CD4-positive, alpha-beta T cell treated with Interleukin-6 for 4 hours (primary cell): ENCODE measurements around the gene CCDC169.

Source experiments
- DNase-seq: peaks from one replicate; pipeline ENCODE4 v3.0.0-alpha.2; 2020; ENCODE audit warnings: mixed read lengths

CCDC169 gene

DNA sequence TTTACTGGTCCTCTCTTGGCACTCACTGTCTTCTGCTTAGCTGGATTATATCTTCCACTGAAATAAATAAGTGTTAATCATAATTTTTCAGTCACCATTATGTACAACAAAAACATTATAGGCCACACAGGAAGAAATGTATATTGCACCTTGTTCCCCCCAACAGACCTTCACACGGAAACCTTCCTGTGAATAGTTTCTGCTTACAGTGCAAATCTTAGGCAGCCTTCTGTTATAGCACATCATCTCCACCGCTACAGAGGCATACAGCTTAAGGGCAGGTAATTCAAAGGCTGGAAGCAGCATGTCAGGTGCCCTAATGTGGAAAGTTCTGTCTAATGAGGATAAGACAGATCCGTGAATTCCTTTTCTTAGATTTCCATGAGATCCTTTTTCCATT is 66.4 kb downstream of the CCDC169 start:
- no peak for DNase-seq

DNA sequence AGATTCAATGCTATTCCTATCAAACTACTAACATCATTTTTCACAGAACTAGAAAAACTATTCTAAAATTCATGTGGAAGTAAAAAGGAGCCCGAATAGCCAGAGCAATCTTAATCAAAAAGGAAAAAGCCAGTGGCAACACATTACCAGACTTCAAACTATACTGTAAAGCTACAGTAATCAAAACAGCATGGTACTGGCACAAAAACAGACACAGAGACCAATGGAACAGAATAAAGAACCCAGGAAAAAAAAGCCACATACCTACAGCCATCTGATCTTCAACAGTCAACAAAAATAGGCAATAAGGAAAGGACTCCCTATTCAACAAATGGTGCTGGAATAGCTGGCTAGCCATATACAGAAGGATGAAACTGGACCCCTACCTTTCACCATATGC is 72.9 kb downstream of the CCDC169 start:
- no peak for DNase-seq

DNA sequence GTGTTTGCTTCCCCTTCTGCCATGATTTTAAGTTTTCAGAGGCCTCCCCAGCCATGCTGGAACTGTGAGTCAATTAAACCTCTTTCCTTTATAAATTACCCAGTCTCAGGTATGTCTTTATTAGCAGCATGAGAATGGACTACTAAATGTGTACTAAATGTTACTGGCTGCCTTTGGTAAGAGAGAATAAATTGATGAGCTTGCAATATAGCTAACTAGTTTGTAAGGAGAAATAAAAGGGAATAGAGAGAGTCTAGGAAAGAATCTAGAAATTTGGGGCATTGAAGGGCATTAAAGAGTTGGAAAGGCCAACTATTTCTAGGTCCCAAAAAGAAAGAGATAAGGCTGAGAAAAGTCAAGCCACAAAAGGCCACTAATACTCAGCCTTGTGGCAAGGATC is 77.7 kb downstream of the CCDC169 start:
- DNase-seq, result no peak

DNA sequence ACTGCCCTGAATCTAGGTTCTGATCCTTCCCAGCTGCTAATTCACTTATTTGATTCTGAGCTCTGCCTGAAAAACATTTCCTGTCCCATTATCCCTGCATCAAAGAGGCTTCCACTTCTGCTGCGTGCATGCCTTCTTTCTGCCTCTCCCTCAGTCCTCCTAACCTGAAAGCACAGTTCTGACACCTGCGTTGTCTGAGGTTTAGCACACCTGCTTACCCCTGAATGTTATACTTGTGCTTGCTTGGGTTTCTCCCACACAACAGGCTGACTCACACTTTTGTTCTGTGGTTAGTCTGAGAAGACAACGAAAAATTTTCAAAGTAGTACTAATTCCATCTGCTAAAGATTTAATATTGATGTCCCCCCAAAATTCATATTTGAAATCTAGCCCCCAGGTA is 80.2 kb downstream of the CCDC169 start:
- DNase-seq, result no peak

DNA sequence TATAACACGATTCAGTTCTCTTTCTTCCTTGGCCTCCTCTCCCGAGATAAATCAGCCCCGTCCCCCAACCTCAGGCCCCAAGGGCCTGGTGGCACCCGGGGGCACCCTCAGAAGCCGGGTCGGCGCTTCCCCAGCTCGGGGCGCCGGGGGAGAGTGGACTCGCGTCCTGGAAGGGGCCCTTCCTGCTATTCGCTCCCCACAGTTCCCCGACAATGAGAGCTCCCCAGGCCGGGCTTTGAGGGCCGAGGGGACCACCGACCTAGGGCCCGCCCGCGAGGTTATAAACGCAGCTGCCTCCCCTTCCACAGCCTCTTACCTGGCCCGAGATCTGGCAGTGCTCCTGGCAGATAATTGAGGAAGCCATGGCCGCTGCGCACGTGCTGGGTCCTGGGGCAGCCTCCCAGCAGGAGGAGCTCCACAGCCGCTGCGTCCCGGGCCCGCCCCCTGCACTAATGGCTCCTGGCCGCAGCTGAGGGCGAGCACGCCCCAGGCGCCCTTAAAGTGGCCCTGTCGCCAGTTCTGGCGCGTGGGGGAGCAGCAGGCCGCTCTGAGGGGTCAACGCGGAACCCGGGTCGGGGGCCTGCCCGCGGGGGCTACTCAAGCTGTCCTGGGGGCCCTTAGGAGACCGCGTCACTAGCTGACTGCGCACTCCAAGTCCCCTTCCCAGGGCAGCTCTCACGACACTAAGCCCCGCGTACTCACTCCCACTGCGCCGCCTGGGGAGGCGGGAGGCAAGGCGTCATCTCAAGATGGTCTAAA is 83.3 kb downstream of the CCDC169 start, which contains the start of gene SOHLH2:
SOHLH2 (minus strand) TSS at position 394 of the 759 bp plus-strand sequence; CDS start at position 364, 30 bp downstream.
- DNase-seq, result no peak

DNA sequence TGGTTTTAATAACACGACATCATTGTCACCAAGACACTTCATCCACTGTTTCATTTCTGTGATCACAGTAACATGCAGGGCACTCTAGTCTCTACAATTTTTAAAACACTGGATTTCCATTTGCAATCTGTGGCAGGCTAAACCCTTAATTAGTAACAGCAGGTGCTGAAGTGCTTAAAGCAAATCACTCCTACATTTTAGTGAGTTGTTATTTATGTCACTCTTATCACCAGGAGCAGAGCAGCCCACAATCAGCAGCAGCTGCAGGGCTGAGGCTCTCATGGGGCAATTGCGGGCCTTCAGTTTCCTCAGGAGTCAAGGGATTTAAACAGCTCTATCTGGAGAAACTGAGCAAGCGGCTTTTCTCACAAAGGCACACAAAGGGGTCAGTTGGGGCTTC is 84.8 kb downstream of the CCDC169 start:
- no peak for DNase-seq

DNA sequence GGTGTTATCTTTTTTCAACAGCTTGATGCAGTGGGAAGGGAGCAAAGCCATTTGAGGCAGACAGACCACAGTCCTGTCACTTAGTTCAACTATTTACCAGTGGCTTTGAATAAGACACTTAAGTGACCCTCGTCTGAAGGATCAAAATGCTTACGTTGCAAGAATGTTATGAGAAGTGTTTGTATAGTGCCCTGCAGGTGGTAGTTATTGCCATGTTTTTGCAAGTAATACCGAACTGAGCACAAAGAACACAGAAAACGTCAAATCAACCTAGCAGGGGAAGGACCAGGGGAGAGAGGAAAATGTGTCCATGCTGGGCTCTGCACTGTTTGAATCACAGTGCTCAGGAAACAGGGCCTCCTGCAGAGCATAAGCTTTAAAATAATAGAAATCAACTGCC is 86.0 kb downstream of the CCDC169 start:
- no peak for DNase-seq

DNA sequence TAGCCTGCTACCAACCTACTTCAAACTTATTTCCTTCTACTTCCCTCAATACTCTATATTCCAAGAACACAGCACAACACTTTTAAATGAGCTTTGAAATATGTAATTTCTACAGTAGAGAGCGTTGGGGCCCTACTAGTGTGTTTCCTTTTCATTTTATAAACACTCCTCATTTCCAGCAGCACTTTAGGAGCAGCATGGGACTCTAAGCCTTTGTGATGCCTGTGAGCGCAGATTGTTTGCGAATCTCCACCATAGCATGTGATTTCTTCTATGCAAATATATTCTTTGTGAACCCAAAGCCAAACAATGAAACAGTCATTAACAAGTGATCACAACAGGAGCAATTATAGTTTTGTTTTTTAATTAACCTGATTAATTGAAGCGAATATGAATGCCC is 86.9 kb downstream of the CCDC169 start:
- DNase-seq, result no peak

DNA sequence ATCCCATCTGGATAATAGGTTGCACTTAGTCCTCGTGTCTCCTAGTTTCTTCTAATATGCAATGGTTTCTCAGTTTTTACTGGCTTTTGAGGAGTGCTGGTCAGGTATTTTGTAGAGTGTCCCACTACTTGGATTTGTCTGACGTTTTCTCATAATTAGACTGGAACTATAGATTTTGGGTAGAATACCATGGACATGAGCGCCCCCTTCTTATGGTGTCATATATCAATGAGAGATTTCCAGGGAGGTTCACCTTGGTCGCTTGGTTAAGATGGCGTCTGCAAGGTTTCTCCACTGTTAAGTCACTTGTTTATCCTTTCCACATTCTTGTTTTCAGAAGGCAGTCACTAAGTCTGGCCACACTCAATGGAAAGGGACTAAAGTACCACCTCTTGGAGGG is 89.9 kb downstream of the CCDC169 start:
- no peak for DNase-seq

DNA sequence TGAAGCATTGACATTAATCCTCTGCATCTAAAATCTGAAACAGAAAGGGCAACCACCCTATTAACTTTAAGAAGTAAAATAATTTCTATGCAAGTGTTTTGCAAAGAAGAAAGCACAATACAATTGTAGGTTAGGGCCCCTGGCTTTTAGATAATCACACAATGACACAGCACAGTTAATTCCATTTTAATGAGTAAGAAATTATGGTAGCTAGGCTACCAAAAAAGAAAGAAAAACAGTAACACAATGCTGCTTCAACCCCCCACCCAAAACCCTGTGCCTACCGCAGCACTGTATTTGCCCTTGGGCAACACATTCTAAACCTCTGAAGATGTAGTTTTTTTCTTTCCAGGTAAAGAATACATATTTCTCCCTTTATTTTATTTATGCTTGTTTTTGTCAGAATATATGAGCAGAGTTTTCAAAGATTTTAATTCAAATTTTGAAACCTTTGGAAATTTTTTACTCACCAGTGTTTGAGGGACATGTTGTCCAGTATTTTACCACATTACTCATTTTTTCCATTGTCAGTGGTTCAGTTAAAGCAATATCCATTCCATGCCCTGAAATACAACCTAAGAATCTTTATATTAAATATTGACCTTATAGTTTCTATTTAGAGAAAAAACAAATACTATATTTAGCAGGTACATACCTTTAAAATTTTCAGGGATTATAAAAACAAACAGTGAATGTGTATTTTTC is 104.3 kb downstream of the CCDC169 start:
- no peak for DNase-seq

DNA sequence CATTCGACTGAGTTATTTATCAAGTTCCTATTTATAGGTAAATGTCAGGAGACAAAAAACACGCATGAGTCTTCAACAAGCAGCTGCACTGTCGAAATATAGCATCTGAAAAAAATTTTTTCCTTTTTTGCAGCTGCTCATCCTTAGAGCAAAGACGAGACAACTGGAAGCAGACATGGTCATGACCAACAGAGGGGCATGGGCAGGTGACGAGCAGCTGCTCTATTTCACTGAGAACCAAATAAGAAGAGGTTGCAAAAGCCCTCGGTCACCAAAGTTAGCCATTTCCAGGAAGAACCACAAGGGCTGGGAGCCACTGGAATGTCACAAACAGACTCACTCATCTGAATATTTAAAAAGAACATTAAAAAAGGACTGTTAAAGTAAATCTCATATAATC is 105.4 kb downstream of the CCDC169 start:
- no peak for DNase-seq

DNA sequence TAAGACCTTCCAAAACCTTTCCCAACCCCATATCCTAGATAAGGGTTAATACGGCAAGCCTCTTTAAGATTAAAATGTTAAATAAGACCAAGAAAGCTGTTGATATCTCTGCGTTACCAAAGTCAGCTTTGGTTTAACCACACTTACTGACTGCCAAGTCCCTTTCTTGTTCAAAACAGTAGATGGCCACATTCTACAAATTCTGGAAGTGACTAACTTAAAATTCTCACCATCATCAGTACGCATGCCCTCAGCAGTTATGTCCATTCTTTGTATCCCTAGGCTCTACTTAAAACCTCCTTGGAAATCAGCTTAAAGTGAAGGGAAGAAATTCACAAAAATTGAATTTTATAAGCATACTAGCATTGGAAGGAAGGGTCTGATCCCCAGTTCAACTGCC is 106.8 kb downstream of the CCDC169 start:
- no peak for DNase-seq

DNA sequence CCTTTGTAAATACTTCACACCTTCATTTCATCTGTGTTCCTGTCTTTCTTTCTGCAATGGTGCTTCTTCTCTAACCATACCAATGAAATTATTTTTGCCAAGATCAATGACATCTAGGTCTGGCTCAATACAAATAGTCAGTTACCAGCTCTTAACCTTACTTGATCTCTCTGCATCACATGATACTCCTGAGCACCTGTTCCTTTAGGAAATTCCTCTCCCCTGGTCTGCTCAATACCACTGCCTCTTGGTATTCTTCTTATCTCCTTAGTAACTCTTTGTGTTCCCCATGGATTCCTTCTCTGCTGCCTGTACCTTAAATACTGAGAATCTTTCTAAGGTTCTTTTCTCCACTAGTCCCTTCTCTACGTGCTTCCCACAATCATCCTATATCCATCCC is 109.2 kb downstream of the CCDC169 start:
- DNase-seq, result no peak

DNA sequence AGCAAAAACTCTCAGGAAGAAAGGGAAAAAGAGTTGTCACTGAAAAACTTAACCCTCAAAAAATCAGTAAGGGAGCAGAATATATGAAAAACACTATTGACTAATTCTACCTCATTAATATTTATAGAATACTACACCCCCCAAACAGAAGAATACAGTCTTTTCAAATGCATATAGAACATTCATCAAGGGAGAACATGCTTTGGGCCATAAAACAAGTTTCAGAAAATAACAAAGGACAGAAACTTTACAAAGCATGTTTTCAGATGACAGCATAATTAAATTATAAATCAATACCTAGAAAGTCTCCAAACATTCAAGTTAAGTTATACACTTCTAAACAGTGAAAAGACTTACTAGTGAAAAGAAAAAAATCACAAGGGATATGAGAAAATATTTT is 113.7 kb downstream of the CCDC169 start:
- DNase-seq, result no peak
